Cardiac muscle cell (in vitro differentiated cells and primary cell): Measurements from ENCODE around the gene C2CD4C. TPM values are rescaled to one million over a fixed set of nuclear protein-coding genes. Genes with fewer than 3 reads are reported as not detected.

Experiments used
- DNase-seq, 2 donors: peaks; one replicate each; pipeline versions ENCODE4 v3.0.0 to v3.0.0-alpha.2; 2010 to 2017; ENCODE audit warnings: low read depth in 1 of 2, low spot score in 1 of 2
- H3K27ac ChIP-seq: fragments of 200-600 bp; sonication (generic); 2 replicates; pipeline ENCODE4 v1.5.1; 2016
- H3K27me3 ChIP-seq: fragments of 200-600 bp; sonication (generic); 2 replicates; pipeline ENCODE4 v1.6.0; 2016; ENCODE audit warnings: control low read depth
- H3K36me3 ChIP-seq: fragments of 200-600 bp; sonication (generic); 2 replicates; pipeline ENCODE4 v1.5.1; 2016; ENCODE audit warnings: control low read depth
- H3K4me1 ChIP-seq: fragments of 200-600 bp; sonication (generic); 2 replicates; pipeline ENCODE4 v1.8.1; 2017; ENCODE audit warnings: low read depth, mild to moderate bottlenecking, mixed run types
- H3K4me3 ChIP-seq: fragments of 200-600 bp; sonication (generic); 2 replicates; pipeline ENCODE4 v1.5.1; 2016; ENCODE audit warnings: mild to moderate bottlenecking
- H3K9me3 ChIP-seq: fragments of 200-600 bp; sonication (generic); 2 replicates; pipeline ENCODE4 v1.5.1; 2017; ENCODE audit warnings: low read depth, mild to moderate bottlenecking, control low read depth
- polyA plus RNA-seq: library from polyadenylated mRNA; unstranded; fragments of >200 nt; fragmentation: Nextera tagmentation; extraction: Ambion mirVana; gene quantifications from 2 replicates; pipeline ENCODE4 v1.2.1, GENCODE V29; 2016
- total RNA-seq: library from RNA; depleted of rRNA; stranded (reverse); fragments of >200 nt; gene quantifications from 2 replicates; pipeline ENCODE4 v1.2.3, GENCODE V29; 2016
- TF ChIP-seq, protein P1 (sequence below): IDR thresholded peaks from 2 replicates; pipeline ENCODE4 v1.5.1; 2012; ENCODE audit warnings: low read depth, mild to moderate bottlenecking, low read length

Gene C2CD4C
- total and polyA plus RNA-seq, 2 experiments from 2014 or later, result 3.4 to 4.1 TPM

- TF ChIP-seq, protein P1, sequence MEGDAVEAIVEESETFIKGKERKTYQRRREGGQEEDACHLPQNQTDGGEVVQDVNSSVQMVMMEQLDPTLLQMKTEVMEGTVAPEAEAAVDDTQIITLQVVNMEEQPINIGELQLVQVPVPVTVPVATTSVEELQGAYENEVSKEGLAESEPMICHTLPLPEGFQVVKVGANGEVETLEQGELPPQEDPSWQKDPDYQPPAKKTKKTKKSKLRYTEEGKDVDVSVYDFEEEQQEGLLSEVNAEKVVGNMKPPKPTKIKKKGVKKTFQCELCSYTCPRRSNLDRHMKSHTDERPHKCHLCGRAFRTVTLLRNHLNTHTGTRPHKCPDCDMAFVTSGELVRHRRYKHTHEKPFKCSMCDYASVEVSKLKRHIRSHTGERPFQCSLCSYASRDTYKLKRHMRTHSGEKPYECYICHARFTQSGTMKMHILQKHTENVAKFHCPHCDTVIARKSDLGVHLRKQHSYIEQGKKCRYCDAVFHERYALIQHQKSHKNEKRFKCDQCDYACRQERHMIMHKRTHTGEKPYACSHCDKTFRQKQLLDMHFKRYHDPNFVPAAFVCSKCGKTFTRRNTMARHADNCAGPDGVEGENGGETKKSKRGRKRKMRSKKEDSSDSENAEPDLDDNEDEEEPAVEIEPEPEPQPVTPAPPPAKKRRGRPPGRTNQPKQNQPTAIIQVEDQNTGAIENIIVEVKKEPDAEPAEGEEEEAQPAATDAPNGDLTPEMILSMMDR, result no peak
- Histone ChIP-seq H3K4me1 (peaks cover 5% of the 10 kb centered on the region), H3K27me3 (no peaks in the 10 kb centered on the region), H3K4me3 (no peak overlapping the region), H3K36me3 (no peaks in the 10 kb centered on the region), H3K9me3 (no peaks in the 10 kb centered on the region), H3K27ac (no peak overlapping the region)
- no peak for DNase-seq
Observed at GRCh38 chr19:392375-392970, 16.5 kb downstream of the C2CD4C start.

DNA sequence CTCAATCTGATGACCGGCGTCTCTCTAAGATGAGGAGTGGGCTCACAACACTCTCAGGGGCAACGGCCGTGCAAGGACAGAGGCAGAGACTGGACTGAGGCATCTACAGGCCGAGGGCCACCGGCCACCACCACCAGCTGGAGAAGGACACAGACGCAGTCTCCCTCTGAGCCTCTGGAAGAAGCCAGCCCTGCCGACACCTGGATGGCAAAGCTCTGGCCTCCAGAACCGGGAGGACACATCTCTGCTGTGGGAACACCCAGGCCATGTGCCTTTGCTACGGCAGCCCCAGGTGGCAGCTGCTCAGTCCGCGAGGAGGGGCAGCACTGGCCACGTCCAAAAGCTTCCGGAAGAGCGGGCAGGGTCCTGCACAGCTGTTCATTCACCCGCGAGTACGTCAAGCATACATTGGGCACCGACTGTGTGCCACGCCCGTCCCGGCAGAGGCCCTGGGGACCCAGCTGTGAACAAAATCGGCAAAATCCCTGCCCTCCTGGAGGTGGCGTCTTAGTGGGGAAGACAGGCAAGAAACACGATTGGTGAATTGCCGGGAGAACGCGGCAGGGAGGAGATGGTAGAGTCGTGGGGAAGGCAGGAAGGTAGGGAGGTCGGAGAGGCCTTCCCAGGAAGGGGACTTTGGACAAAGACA is 17.1 kb downstream of the C2CD4C start:
- Histone ChIP-seq H3K4me3 (no peak overlapping the region), H3K27me3 (no peaks in the 10 kb centered on the region), H3K4me1 (peaks cover 5% of the 10 kb centered on the region), H3K27ac (no peak overlapping the region), H3K9me3 (no peaks in the 10 kb centered on the region), H3K36me3 (no peaks in the 10 kb centered on the region)
- TF ChIP-seq, protein P1, result no peak
- no peak for DNase-seq

DNA sequence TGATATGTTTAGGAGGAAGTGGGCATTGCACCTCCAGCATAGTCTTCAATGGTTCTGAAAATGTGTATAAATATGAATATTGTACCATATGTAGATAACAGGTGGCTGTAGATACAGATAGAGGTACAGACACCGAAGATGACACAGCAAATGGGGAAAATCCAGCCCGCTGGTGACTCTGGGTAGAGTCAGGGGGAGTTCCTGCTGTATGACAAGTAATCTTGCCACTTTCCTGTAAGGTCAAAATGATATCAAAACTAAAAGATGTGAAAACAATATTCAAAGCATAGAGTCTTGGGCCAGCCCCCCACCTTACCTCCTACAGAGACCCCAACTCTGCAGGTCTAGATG is 17.8 kb downstream of the C2CD4C start:
- no peak for DNase-seq
- H3K36me3 ChIP-seq, result no peaks in the 10 kb centered on the region
- TF ChIP-seq, protein P1, result no peak
- H3K4me1 ChIP-seq, result peaks cover 5% of the 10 kb centered on the region
- H3K9me3 ChIP-seq, result no peaks in the 10 kb centered on the region
- H3K4me3 ChIP-seq, result no peak overlapping the region
- H3K27ac ChIP-seq, result no peak overlapping the region
- no peaks in the 10 kb centered on the region for H3K27me3 ChIP-seq

GRCh38 chr19:390386-391206 is 18.4 kb downstream of the C2CD4C start:
- Histone ChIP-seq H3K36me3 (no peaks in the 10 kb centered on the region), H3K27ac (no peak overlapping the region)
- TF ChIP-seq, protein P1, result no peak

DNA sequence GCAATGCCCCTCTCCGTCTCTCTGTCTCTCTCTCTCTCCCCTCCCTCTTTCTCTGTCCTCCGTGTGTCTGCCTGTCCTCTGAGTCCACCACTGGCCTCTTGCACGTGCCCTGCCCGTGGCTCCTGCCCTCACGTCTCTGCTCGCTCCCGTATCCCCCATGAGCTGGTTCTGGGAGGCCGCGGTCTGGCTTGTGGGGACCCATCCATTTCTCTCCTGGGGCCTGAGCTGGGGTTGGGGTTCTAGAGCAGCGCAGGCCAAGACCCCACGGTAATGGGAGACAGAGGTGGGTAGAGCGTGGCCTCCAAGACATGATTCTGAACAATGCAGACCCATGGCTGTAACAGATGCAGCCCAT is 19.0 kb downstream of the C2CD4C start:
- H3K4me1 ChIP-seq, result peaks cover 5% of the 10 kb centered on the region
- no peaks in the 10 kb centered on the region for H3K36me3 ChIP-seq
- no peak overlapping the region for H3K27ac ChIP-seq
- no peaks in the 10 kb centered on the region for H3K27me3 ChIP-seq
- H3K9me3 ChIP-seq, result no peaks in the 10 kb centered on the region
- TF ChIP-seq, protein P1, result no peak
- no peak overlapping the region for H3K4me3 ChIP-seq
- no peak for DNase-seq

More at GRCh38 chr19:390386-391206, 18.4 kb downstream of the C2CD4C start:
- H3K4me1 ChIP-seq, result peaks cover 5% of the 10 kb centered on the region
- DNase-seq, result no peak
- no peak overlapping the region for H3K4me3 ChIP-seq
- no peaks in the 10 kb centered on the region for H3K27me3 ChIP-seq
- H3K9me3 ChIP-seq, result no peaks in the 10 kb centered on the region
